ENCODE results near the gene NRAP. TPM values are rescaled to one million over a fixed set of nuclear protein-coding genes. Genes with fewer than 3 reads are reported as not detected.
"Not testable (repeated sequence)": the region's sequence is repeated elsewhere in the genome, so short reads cannot be mapped to it uniquely, and the experiment has no call there.

NRAP gene
- total RNA-seq, 4 donors from 2014 or later, result 0.08 to 0.31 TPM; not detected in 2

GRCh38 chr10:113657544-113657943 is 6.3 kb downstream of the NRAP start:
- Histone ChIP-seq H3K4me3 (no peak overlapping the region), H3K36me3 (no peaks in the 10 kb centered on the region), H3K27me3 (no peaks in the 10 kb centered on the region), H3K4me1 (no peaks in the 10 kb centered on the region), H3K9me3 (no peaks in the 10 kb centered on the region), H3K27ac (no peak overlapping the region)
- DNase-seq (ENCODE audit: low spot score in 2 of 2), result no peak
- TF ChIP-seq POLR2AphosphoS5 (IDR thresholded peaks at IDR 0.05) (no peak), EP300 (IDR thresholded peaks at IDR 0.05) (no peak)

GRCh38 chr10:113656896-113657295 is 6.9 kb downstream of the NRAP start:
- Histone ChIP-seq H3K36me3 (no peaks in the 10 kb centered on the region), H3K4me3 (no peak overlapping the region), H3K4me1 (no peaks in the 10 kb centered on the region), H3K27me3 (no peaks in the 10 kb centered on the region), H3K9me3 (no peaks in the 10 kb centered on the region), H3K27ac (no peak overlapping the region)
- DNase-seq (ENCODE audit: low spot score in 2 of 2), result no peak
- 54% methylated on average over 2 of the region's 2 CpGs for WGBS
- TF ChIP-seq POLR2AphosphoS5 (IDR thresholded peaks at IDR 0.05) (no peak), EP300 (IDR thresholded peaks at IDR 0.05) (no peak), CTCF (IDR thresholded peaks at IDR 0.05) (no peak), POLR2A (IDR thresholded peaks at IDR 0.05) (no peak)

GRCh38 chr10:113652456-113652855 is 11.4 kb downstream of the NRAP start:
- H3K4me3 ChIP-seq; H3K36me3 ChIP-seq; H3K9me3 ChIP-seq; H3K4me1 ChIP-seq; H3K27ac ChIP-seq; H3K27me3 ChIP-seq; DNase-seq (ENCODE audit: low spot score in 2 of 2): not testable (repeated sequence)
- 93% methylated on average over 3 of the region's 3 CpGs for WGBS

- Histone ChIP-seq H3K4me1 (no peaks in the 10 kb centered on the region), H3K27me3 (no peaks in the 10 kb centered on the region), H3K9me3 (no peaks in the 10 kb centered on the region), H3K27ac (no peak overlapping the region), H3K4me3 (no peak overlapping the region), H3K36me3 (no peaks in the 10 kb centered on the region)
- TF ChIP-seq POLR2A (IDR thresholded peaks at IDR 0.05) (no peak), CTCF (IDR thresholded peaks at IDR 0.05) (no peak), EP300 (IDR thresholded peaks at IDR 0.05) (no peak), POLR2AphosphoS5 (IDR thresholded peaks at IDR 0.05) (no peak)
- no peak for DNase-seq (ENCODE audit: low spot score in 2 of 2)
- WGBS, result 23% methylated on average over 1 of the region's 1 CpG
These were observed 11.9 kb downstream of the NRAP start for GRCh38 chr10:113651898-113652297.

- H3K27me3 ChIP-seq, result no peaks in the 10 kb centered on the region
These were observed 12.8 kb downstream of the NRAP start for GRCh38 chr10:113651021-113651420.

GRCh38 chr10:113650172-113650571 is 13.7 kb downstream of the NRAP start:
- H3K36me3 ChIP-seq, result no peaks in the 10 kb centered on the region
- H3K27ac ChIP-seq, result no peak overlapping the region
- TF ChIP-seq POLR2AphosphoS5 (IDR thresholded peaks at IDR 0.05) (no peak), CTCF (IDR thresholded peaks at IDR 0.05) (no peak), POLR2A (IDR thresholded peaks at IDR 0.05) (no peak), EP300 (IDR thresholded peaks at IDR 0.05) (no peak)
- 90% methylated on average over 2 of the region's 2 CpGs for WGBS
- H3K9me3 ChIP-seq, result no peaks in the 10 kb centered on the region
- no peaks in the 10 kb centered on the region for H3K27me3 ChIP-seq
- H3K4me3 ChIP-seq, result no peak overlapping the region
- no peak for DNase-seq (ENCODE audit: low spot score in 2 of 2)
- peaks cover 12% of the 10 kb centered on the region for H3K4me1 ChIP-seq

More at GRCh38 chr10:113651021-113651420, 12.8 kb downstream of the NRAP start:
- Histone ChIP-seq H3K27ac (no peak overlapping the region), H3K4me3 (no peak overlapping the region), H3K4me1 (peaks cover 3% of the 10 kb centered on the region), H3K9me3 (no peaks in the 10 kb centered on the region), H3K36me3 (no peaks in the 10 kb centered on the region)
- no peak for TF ChIP-seq POLR2A (IDR thresholded peaks at IDR 0.05)
- TF ChIP-seq POLR2AphosphoS5 (IDR thresholded peaks at IDR 0.05), result no peak
- TF ChIP-seq CTCF (IDR thresholded peaks at IDR 0.05), result no peak
- TF ChIP-seq EP300 (IDR thresholded peaks at IDR 0.05), result no peak
- no peak for DNase-seq (ENCODE audit: low spot score in 2 of 2)
- WGBS, result 94% methylated on average over 2 of the region's 2 CpGs

Measured in suprapubic skin (tissue), 4 donors.